ENCODE results near the gene ROPN1L. TPM values are rescaled to one million over a fixed set of nuclear protein-coding genes. Genes with fewer than 3 reads are reported as not detected.

ROPN1L gene
- total and polyA plus RNA-seq, 2 experiments from 2014 or later, result 0.30 TPM; not detected in 1

DNA sequence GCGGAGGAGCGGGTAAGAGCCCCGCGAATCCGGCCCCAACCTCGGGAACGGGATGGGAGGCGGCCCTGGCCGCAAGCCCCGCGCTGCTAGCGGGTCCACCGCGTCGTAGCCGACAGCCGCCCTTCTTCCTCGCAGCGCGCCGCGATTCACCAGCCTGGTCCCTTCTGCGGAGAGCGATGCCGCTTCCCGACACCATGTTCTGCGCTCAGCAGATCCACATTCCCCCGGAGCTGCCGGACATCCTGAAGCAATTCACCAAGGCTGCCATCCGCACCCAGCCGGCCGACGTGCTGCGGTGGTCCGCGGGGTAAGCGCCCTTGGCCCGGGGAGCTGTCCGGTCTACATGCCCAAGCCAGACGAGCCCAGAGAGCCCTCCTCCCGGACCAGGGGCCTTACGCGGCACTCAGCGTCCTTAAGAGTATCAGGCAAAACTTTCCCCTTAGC lies 335 bp downstream of the ROPN1L start:
- WGBS (ENCODE audit: low lambda C conversion rate, missing lambda C conversion rate), result 2% methylated on average over 40 of the region's 44 CpGs
- Histone ChIP-seq H3K79me2 (no peaks in the 10 kb centered on the region), H3K4me2 (peak overlapping the region; percentile 94), H3K9me2 (replicated peaks; ENCODE audit: insufficient read depth) (no peaks in the 10 kb centered on the region), H3K27me3 (peaks cover 5% of the 10 kb centered on the region), H3K27ac (no peak overlapping the region), H3K9me3 (ENCODE audit: low read depth) (no peaks in the 10 kb centered on the region), H4K20me1 (ENCODE audit: insufficient read depth, poor library complexity, severe bottlenecking) (no peaks in the 10 kb centered on the region), H3K36me3 (replicated peaks; ENCODE audit: insufficient read depth, low read depth) (no peaks in the 10 kb centered on the region), H3K4me3 (peak overlapping the region; percentile 44), H2AFZ (peak overlapping the region; percentile 79), H3K4me1 (ENCODE audit: insufficient read depth) (peaks cover 11% of the 10 kb centered on the region)
- TF ChIP-seq EZH2phosphoT487 (IDR thresholded peaks at IDR 0.05; ENCODE audit: low read depth, severe bottlenecking, unreplicated experiment), result no peak
- TF ChIP-seq EZH2 (IDR thresholded peaks at IDR 0.05; ENCODE audit: borderline replicate concordance), result no peak
- TF ChIP-seq, protein P1, sequence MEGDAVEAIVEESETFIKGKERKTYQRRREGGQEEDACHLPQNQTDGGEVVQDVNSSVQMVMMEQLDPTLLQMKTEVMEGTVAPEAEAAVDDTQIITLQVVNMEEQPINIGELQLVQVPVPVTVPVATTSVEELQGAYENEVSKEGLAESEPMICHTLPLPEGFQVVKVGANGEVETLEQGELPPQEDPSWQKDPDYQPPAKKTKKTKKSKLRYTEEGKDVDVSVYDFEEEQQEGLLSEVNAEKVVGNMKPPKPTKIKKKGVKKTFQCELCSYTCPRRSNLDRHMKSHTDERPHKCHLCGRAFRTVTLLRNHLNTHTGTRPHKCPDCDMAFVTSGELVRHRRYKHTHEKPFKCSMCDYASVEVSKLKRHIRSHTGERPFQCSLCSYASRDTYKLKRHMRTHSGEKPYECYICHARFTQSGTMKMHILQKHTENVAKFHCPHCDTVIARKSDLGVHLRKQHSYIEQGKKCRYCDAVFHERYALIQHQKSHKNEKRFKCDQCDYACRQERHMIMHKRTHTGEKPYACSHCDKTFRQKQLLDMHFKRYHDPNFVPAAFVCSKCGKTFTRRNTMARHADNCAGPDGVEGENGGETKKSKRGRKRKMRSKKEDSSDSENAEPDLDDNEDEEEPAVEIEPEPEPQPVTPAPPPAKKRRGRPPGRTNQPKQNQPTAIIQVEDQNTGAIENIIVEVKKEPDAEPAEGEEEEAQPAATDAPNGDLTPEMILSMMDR (IDR thresholded peaks at IDR 0.05; ENCODE audit: poor library complexity), result no peak
- DNase-seq (ENCODE audit: low spot score), result no peak

DNA sequence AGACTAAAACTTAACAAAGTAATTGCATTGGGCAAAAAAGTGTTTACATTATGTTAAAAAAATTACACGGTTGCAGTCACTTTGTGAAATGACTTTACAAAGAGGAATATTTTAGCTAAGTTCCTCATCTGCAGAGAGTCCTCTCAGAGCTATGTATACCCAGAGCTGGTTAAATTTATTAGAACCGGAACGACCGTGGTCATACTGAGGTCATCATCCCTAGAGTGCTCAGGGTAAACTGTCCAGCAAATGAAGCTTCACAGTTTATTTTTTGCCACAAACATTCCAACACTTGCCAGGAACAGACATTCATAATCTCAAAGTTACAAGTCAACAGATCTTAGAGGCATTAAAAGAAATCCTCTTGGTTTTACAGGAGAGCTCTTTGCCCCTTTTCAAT lies 897 bp downstream of the ROPN1L start:
- no peaks in the 10 kb centered on the region for H4K20me1 ChIP-seq (ENCODE audit: insufficient read depth, poor library complexity, severe bottlenecking)
- H3K4me3 ChIP-seq, result no peak overlapping the region
- H3K4me2 ChIP-seq, result peak overlapping the region; percentile 94
- no peak overlapping the region for H2AFZ ChIP-seq
- peaks cover 11% of the 10 kb centered on the region for H3K4me1 ChIP-seq (ENCODE audit: insufficient read depth)
- WGBS (ENCODE audit: low lambda C conversion rate, missing lambda C conversion rate), result 40% methylated on average over 4 of the region's 4 CpGs
- no peaks in the 10 kb centered on the region for H3K9me3 ChIP-seq (ENCODE audit: low read depth)
- DNase-seq (ENCODE audit: low spot score), result no peak
- H3K27me3 ChIP-seq, result peaks cover 5% of the 10 kb centered on the region
- TF ChIP-seq, protein P1 (IDR thresholded peaks at IDR 0.05; ENCODE audit: poor library complexity), result no peak
- no peak for TF ChIP-seq EZH2phosphoT487 (IDR thresholded peaks at IDR 0.05; ENCODE audit: low read depth, severe bottlenecking, unreplicated experiment)
- no peak for TF ChIP-seq EZH2 (IDR thresholded peaks at IDR 0.05; ENCODE audit: borderline replicate concordance)
- no peaks in the 10 kb centered on the region for H3K79me2 ChIP-seq
- H3K36me3 ChIP-seq (replicated peaks; ENCODE audit: insufficient read depth, low read depth), result no peaks in the 10 kb centered on the region
- no peaks in the 10 kb centered on the region for H3K9me2 ChIP-seq (replicated peaks; ENCODE audit: insufficient read depth)
- no peak overlapping the region for H3K27ac ChIP-seq

DNA sequence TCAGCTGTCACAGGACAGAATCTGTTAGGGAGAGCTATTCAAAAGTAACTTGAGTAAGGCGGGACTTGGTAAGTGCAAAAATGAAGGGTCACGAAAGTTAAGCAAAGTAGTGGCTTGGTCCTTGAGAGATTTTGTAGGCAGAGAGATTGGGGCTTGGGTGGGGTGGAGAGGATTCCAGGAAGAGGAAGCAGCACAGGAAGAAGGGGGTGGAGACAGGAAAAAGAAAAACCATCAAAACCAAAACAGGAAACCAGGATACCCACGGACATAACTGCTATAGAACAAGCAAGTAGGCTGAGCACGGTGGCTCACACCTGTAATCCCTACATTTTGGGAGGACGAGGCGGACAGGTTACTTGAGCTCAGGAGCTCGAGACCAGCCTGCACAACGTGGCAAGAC lies 3.7 kb downstream of the ROPN1L start:
- no peak overlapping the region for H3K4me3 ChIP-seq
- no peaks in the 10 kb centered on the region for H3K36me3 ChIP-seq (replicated peaks; ENCODE audit: insufficient read depth, low read depth)
- peaks cover 11% of the 10 kb centered on the region for H3K4me1 ChIP-seq (ENCODE audit: insufficient read depth)
- H4K20me1 ChIP-seq (ENCODE audit: insufficient read depth, poor library complexity, severe bottlenecking), result no peaks in the 10 kb centered on the region
- WGBS (ENCODE audit: low lambda C conversion rate, missing lambda C conversion rate), result 92% methylated on average over 8 of the region's 8 CpGs
- H3K4me2 ChIP-seq, result no peak overlapping the region
- no peaks in the 10 kb centered on the region for H3K79me2 ChIP-seq
- H3K27ac ChIP-seq, result no peak overlapping the region
- no peak overlapping the region for H2AFZ ChIP-seq
- peaks cover 5% of the 10 kb centered on the region for H3K27me3 ChIP-seq
- TF ChIP-seq, protein P1 (IDR thresholded peaks at IDR 0.05; ENCODE audit: poor library complexity), result no peak
- TF ChIP-seq EZH2 (IDR thresholded peaks at IDR 0.05; ENCODE audit: borderline replicate concordance), result no peak
- TF ChIP-seq EZH2phosphoT487 (IDR thresholded peaks at IDR 0.05; ENCODE audit: low read depth, severe bottlenecking, unreplicated experiment), result no peak
- H3K9me2 ChIP-seq (replicated peaks; ENCODE audit: insufficient read depth), result no peaks in the 10 kb centered on the region
- no peaks in the 10 kb centered on the region for H3K9me3 ChIP-seq (ENCODE audit: low read depth)
- DNase-seq (ENCODE audit: low spot score), result no peak

DNA sequence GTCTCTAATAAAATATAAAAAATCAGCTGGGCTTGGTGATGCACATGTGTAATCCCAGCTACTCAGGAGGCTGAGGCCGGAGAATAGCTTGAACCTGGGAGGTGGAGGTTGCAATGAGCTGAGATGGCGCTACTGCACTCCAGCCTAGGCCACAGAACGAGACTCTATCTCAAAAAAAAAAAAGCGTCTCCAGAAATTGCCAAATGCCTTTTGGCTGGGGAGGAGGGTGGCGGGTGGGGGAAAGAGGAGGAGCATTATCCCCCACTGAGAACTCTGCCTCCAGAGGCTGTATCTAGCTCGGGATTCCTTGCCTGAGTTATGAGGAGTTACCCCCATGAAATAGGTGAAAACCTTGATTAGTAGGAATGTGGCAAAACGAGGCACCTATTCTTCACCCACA lies 4.8 kb downstream of the ROPN1L start:
- Histone ChIP-seq H3K79me2 (no peaks in the 10 kb centered on the region), H3K27ac (no peak overlapping the region), H3K36me3 (replicated peaks; ENCODE audit: insufficient read depth, low read depth) (no peaks in the 10 kb centered on the region), H2AFZ (no peak overlapping the region), H3K27me3 (peaks cover 5% of the 10 kb centered on the region), H3K4me1 (ENCODE audit: insufficient read depth) (peaks cover 6% of the 10 kb centered on the region), H3K4me2 (no peak overlapping the region), H4K20me1 (ENCODE audit: insufficient read depth, poor library complexity, severe bottlenecking) (no peaks in the 10 kb centered on the region), H3K9me3 (ENCODE audit: low read depth) (no peaks in the 10 kb centered on the region), H3K9me2 (replicated peaks; ENCODE audit: insufficient read depth) (no peaks in the 10 kb centered on the region), H3K4me3 (no peak overlapping the region)
- no peak for DNase-seq (ENCODE audit: low spot score)
- TF ChIP-seq, protein P1 (IDR thresholded peaks at IDR 0.05; ENCODE audit: poor library complexity), result no peak
- TF ChIP-seq EZH2phosphoT487 (IDR thresholded peaks at IDR 0.05; ENCODE audit: low read depth, severe bottlenecking, unreplicated experiment), result no peak
- no peak for TF ChIP-seq EZH2 (IDR thresholded peaks at IDR 0.05; ENCODE audit: borderline replicate concordance)
- WGBS (ENCODE audit: low lambda C conversion rate, missing lambda C conversion rate), result 73% methylated on average over 7 of the region's 7 CpGs

All from hepatocyte (in vitro differentiated cells).